ENCODE results near the gene FBXO36.

Gene FBXO36

DNA sequence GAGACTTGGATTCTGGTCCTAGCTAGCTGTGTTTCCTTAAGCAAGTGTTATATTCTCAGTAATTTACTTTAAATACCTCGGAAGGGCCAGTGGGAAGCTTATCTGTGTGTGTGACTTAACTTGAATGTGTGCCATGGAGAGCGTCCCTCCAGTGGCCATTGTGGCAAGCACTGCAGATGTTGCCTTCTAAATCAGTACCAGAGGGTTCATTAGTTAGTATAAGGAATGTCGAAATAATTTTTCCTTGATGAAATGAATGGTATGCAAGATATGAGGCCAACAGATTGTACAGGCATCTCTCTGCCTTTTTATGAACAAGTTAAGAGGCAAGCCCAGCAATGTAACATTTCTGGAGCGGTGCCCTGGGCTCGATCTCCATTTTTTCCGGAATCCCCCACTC, 52.0 kb downstream of the FBXO36 start:
- peak; percentile 10 for DNase-seq

DNA sequence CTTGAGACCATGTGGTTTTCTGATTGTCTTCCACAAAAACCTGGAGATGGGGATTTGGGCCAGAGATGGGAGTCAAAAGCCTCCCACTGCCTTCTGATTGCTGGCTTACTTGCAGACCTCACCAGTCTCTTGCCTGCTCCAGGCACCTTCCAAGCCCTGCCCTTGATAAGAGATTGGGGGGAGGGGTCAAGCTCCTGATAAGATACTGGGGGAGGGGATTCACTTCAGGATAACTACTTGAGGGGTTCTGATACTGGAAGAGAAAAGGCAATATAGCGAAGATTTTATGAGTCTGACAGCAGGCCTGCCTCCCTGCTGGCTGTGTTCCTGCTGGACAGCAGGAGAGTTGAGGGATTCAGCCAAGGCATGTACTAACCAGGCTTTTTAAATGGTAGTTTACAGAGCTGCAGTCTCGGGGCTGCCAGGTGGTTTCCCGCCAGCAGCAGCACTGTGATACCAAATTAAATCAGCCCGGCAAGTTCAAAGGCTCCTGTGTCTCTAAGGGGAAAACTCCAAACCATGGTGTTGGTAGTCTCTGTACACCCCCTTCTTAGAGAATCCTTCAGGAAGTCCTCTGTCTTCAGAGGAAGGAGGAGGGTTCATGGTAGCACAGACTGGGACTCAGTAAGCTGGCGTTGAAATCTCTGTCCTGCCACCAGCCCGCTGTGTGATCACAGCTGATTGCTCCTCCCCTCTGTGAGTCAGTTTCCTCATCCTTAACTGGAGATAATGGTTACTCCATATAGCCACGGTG, 58.3 kb downstream of the FBXO36 start:
- peak; percentile 43 for DNase-seq

DNA sequence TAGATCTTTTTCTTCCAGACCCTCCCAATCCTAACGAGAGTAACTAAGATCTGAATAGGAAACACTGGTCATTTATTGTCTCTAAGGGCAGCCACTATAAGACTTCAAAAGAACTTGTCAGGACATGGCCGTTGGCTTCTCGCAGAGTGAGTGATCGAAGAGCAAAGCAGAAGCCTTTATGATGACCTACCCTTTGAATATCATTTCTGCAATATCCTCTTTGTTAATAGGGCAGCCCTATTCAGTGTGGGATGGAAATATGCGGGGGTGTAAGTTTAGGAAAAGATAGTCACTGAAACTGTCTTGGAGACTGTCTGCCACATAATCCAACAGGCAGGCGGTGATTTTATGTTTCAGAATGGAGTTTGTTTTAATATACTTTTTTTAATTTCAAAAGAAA, 70.9 kb downstream of the FBXO36 start:
- no peak for DNase-seq

DNA sequence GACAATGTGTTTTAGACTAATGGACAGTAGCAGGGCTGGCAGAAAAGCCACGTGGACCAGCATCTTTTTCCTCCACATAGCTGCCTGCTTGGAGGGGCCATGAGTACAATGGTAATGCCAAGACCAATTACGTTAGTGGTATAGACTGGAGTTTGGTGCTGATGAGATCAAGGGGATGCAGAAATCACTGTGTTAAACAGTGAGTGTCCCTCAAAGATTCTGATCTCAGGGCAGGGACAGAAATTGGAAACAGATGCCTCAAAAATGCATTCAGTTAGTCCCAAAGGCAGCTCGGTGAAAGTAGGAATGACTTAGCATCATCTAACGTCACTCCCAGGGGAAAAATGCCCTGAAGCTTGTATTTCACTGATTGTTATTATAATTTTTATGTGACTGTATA, 74.0 kb downstream of the FBXO36 start:
- DNase-seq, result no peak

DNA sequence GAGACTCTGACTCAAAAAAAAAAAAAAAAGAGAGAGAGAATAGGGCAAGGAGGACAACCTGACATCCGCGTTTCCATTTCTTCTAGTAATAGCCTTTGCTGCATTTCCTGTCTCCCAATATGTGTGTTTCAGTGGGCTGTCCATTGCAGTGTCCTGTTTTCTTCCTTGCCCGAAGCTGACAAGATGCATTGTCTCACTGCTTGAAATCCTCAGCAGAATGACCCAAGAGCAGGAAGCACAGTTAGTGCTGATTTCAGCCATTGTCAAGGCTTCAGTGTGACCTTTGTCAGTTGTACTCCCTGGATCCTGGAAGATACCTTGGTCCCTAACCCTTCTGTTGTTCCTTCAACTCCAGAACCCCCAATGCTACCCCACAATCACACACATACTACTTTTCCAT, 75.3 kb downstream of the FBXO36 start:
- DNase-seq, result no peak

DNA sequence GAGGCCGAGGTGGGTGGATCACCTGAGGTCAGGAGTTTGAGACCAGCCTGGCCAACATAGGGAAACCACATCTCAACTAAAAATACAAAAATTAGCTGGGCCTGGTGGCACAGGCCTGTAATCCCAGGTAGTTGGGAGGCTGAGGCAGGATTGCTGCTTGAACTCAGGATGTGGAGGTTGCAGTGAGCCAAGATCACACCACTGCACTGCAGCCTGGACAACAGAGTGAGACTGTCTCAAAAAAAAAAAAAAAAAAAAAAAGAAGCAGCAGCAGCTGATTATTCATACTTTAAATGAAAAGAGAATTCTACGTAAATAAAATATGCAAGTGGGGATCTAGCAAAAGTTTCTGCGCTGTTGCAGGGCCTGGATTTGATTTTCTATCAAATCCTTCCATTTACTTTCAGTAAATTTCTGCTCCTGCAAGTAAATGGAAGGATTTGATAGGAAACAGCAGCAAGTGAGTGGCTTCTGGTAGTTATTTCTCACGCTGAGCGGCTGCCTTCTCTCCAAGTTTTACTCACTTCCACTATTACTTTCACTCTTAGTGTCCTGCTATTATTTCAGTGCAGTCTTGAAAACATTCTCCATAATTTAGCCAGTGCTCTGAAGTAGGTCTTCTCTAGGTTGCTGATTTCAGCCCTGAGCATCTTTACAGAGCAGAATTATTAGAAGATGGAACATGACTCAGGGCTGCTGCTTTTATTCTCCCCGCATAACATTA, 78.0 kb downstream of the FBXO36 start:
- DNase-seq, result no peak

DNA sequence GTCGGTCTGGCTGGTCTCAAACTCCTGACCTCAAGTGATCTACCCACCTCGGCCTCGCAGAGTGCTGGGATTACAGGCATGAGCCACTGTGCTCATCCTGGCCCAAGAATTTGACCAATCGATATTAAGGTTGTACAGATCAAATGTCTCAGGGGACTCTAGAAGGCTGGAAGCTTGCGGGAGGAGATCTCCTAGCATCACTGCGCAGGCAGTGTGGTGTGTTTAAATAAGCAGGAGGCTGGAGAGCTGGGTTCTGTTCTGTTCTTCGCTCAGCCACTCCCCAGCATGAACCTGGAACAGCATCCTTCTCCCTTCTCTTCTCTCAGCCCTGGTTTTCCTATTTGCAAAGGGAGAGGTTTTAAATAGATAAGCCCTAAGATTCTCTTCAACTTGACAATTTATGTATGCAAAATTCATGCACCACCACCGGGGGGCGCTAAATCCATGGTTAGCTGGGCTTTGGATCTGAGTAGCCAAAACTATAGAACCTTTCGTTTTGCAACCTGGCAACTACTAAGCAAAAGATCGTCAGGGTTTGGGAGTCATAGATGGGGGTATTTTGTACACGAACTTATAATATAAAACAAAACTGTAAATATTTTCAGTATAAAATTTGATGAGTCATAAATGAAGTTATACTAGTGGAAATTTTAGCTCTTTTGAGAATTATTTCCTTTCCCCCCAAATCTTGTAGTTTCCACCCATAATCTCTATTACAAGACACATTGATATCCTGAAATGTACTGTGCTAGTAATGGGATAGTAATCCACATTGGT, 85.8 kb downstream of the FBXO36 start:
- peak; percentile 78 for DNase-seq

DNA sequence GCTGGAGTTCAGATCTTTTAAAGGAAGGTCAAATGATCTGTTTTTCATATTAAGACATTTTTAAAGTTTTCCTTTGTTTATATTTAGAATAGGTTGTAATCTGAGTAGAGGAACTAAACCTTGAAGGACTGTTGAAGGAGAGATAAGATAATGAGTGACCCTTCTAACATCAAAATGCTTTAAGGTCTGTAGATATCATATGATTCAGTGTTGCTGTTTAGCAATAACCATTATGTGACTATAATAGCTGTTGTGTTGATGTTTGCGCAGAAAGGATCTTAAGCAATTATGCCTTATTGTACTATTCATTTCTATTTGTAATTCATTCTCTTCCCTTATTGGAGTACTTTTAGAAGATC, 86.4 kb downstream of the FBXO36 start:
- no peak for DNase-seq

DNA sequence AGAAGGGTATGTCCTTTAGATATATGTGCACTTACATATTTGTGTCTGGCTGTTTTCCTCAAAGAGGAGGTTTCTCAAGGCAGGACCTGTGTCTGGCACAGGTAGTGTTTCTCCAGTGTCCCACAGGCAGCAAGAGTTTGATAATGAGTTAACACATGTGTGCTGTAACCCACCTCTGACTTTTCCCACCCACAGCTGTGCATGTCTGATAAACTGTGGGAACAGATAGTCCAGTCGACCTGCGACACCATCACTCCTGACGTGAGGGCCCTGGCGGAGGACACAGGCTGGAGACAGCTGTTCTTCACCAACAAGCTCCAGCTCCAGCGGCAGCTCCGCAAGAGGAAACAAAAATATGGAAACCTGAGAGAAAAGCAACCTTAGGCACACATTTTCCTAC, 88.2 kb downstream of the FBXO36 start:
- no peak for DNase-seq

DNA sequence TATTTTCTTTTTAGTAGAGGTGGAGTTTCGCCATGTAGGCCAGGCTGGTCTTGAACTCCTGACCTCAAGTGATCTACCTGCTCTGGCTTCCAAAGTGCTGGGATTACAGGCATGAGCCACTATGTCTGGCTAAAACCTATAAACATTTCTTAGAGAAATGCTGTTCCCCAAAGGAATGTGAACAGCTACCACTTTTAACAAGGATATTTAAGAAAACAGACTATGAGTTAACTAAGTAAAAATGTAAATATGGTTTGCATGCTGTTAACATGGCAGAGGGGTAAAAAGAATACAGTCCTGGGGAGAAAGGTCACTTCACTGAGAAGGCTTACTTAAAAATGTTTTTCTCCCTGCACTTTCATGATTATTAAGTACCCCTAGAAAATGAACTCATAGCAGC, 89.3 kb downstream of the FBXO36 start:
- DNase-seq, result no peak

DNA sequence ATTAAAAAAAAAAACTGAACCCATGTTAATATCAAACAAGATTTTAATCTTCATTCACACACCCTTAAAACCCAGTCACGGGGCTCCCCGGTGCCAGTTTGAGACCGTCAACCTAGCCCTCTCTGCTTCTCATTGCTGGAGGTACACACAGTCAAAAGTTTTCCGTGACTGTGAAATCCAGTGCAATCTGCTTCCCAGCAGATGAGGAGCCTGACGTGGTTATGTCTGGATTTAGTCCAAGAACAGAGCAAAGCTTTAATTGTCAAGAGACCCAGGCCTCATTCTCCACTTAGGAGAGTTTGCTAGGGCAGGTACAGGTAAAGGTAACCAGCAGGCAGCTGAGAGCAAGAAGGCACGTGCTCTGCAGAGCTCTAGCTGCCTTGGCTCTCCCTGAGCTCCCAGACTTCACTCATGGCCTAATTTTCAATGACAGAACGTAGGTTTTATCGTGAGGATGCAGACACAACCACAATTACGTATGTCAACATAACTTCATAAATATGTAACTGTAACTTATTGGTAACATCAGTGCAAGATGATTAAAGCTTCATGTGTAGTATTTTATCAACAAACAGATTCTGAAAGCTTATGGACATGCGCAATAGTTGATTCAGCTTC, 90.1 kb downstream of the FBXO36 start:
- peak; percentile 13 for DNase-seq

DNA sequence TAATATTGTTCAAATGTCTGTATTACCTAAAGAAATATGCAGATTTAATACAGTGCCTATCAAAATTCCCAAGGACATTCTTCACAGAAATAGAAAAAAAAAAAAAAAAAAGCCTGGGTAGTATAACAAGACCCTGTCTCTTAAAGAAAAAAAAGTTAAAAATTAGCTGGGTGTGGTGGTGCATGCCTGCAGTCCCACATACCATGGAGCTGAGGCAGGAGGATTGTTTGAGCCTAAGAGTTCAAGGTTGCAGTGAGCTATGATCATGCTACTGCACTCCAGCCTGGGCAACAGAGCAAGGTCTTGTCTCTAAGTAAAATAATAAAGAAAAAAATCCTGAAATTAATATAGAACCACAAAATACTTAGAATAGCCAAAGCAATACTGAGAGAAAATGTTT, 94.5 kb downstream of the FBXO36 start:
- DNase-seq, result no peak

DNA sequence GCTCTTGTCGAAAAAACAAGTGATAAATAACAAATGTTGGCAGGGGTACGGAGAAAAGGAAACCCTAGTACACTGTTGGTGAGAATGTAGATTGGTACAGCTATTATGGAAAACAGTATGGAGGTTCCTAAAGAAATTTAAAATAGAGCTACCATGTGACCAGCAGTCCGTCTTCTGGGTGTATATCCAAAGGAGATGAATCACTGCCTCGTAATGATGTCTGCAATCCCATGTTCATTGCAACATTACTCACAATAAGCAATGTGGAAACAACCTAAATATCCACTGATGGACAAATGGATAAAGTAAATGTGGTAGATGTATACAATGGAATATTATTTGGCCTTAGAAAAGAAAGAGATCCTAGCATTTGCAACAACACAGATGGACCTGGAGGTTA, 95.8 kb downstream of the FBXO36 start:
- no peak for DNase-seq

DNA sequence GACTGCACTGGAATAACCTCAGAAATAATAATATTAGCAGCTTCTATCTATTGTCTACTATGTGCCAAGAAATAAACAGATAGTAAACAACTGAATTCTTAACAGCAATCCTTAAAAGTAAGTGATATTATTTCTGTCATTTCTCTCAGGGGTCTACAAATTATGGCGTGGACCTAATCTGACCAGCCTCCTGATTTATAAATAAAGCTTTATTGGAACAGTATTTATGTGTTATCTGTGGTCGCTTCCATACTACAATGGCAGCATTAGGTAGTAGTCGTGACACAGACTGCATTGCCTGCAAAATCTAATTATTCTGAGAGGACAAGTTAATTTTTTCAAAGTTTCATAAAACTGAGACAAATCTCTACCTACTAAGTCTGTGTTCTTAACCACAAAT, 97.4 kb downstream of the FBXO36 start:
- DNase-seq, result no peak

DNA sequence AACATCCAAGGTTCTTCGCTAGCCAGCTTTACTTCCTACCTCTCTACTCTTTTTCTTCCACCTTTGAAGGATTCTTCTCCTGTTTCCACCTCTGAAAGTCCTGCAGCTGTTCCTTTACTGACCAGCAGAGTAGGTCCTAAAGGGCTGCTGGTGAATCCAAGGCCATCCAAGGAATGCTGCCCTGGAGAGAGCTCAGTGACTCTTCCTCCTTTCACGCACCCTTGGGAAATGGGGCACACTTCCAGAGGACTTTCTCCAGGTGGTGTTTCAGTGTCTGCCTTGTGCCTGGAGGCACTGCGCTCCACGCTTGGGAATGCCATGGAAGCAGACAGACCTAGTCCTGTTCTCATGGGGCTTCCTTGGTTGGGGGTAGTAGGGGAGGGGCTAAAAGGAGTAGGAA, 101.0 kb downstream of the FBXO36 start:
- DNase-seq, result no peak

DNA sequence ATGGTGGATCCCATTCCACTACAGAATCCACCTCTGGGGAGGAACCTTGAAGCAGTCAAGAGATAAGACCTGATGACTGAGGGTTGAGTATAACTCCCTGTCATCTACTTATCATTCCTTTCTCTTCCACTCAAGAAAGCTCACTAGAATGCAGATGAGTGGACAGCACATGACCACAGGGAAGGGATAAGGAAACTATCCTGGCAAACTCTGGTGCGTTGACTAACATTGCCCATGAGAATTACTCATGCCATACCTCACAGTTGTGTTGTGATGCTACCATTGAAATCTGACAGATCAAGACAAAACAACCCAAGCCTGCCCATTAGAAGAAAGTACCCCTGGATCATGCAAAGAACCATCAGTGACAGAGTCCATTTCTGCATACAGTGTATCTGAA, 119.9 kb downstream of the FBXO36 start:
- no peak for DNase-seq

DNA sequence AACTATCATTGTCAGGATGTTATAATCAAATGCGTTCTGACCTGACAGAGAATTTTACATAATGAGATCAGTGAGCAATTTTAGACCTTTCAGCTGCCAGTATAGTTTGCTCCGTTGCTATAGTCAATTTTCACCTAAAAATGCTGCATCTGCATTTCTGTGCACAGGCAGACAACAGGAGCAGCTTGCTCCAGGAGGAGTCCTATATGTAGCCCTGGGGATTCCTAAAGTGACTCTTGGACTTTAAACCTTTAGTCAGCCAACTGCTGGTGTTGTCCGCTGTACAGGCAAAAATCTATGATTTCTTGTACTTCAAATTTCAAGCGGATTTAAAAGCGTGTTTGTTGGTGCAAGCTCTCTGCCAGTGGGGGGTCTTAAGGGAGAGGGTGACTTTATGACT, 120.7 kb downstream of the FBXO36 start:
- no peak for DNase-seq

DNA sequence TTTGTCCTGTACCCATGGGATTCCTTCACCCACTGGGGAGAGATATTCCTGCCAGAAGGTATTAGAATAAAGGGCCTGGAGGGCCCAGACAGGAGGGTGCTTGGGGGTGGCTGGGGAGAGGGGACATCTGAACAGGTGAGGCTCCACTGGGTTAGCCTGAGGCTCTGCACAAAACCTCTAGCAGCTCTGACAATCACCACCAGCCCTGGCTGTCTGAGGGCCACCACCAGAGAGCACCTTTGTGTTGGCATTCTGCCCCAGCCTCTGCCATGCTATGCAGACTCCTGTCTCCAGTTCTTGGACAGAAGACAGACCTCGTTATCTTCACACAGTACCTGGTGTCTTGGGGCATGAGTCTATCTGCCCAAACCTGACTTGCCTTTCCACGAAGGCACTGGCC, 121.2 kb downstream of the FBXO36 start:
- DNase-seq, result no peak

DNA sequence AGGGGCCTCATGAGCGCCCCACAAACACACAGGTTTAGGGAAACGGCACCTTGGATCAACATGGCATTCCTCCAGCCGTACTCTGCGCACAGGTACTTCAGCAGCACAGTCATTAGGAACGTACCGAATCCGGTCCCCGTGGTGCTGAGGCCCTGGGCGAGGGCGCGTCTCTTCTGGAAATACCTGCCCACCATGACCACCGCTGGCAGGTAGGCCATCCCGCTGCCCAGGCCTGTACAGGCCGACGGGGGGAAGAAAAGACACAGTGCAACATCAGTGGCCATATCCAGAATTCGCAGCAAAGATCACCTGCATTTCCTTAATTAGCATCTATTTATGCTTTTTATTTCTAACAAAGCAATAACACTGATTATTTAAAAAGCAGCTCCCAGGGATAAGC, 124.2 kb downstream of the FBXO36 start:
- DNase-seq, result no peak

DNA sequence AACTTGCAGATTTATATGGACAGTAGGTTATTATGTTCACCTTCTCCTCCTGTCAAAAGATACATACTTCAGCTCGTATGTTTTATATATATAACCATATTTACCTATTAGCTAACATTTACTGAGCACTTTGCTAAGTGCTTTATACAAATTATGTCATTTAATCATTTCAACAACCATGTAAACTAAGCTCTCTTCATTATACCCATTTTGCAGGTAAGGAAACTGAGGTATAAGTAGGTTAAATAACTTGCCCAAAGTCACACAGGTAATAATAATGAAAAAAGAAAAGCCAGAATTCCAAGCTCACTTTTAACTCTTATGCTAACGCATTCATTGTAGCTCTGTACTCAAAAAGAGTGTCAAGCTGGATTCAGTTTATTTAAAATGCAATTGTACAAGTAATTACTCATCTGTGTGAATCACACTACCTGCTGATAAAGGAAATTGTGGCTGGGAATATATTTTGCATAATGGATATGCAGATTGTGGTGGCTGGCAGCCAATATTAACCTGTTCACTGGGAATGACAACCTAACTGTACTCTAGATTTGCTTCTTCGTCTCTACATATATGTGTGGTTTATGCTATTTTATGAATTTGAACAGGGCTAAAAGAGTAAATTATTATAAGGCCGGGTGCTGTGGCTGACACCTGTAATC, 125.8 kb downstream of the FBXO36 start:
- no peak for DNase-seq

DNA sequence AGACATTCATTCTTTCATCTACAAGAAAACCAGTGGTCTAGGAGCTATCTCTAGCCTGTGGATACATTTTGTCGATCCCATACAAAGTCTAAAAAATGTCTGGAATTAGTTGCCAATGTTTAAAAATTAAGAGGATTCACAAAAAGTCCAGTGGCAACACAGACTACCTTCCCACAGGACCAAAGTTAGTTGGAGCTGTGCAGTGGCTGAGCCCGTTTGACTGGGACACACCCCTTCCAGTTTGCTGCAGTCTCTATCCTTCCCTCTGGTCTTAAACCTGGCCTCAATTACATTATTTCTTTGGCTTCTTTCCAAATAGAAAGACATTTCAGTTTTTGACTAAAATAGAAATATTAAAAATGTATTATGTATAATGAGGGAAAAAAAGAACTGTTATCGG, 127.8 kb downstream of the FBXO36 start:
- DNase-seq, result no peak

DNA sequence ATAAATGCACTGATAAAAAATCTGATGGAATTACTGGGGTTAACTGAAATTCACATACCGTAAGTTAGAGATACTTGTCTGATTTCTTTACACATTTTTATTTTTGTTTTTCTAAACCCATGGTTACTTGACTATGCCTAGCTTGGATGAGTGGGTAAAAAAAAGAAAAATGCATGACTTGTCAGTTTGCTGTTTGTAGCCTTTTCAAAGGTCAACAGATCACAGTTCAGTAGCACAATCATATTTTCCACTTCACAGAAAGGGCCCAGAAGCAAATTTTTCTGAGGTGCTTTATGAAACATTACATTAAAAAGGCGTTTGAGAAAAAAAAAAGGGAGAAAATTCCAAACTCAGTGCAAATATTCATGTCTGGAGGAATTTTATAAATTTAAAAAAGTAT, 130.0 kb downstream of the FBXO36 start:
- DNase-seq, result no peak

Data from eye (tissue), 1 donor.